Inflammatory macrophage treated with lipopolysaccharide for 4 hours (primary cell): ENCODE data around the gene TUBGCP5.

Experiments used
- DNase-seq: peaks from one replicate; pipeline ENCODE4 v3.0.0-alpha.2; 2020

The TUBGCP5 gene

GRCh38 chr15:22973987-22974386, 65.4 kb downstream of the TUBGCP5 start:
- DNase-seq = no peak

GRCh38 chr15:22973286-22973685, 66.1 kb downstream of the TUBGCP5 start:
- DNase-seq = peak; percentile 49

DNA sequence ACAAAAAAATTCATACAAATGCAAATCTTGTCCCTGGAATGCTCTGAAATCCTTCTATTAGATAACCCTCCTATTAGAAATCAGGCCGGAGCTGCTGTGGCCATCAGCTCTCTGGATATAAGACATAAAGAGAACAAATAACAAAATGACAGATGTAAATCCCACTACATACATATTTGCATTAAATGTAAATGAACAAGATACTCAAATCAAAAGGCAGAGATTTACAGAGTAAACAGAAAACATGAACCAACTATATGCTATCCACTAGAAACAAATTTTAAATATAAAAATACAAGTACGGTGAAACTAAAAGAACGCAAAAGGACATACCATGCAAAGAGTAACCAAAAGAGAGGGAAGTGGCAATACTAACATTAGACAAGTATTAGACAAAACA, 69.9 kb downstream of the TUBGCP5 start:
- DNase-seq = no peak

DNA sequence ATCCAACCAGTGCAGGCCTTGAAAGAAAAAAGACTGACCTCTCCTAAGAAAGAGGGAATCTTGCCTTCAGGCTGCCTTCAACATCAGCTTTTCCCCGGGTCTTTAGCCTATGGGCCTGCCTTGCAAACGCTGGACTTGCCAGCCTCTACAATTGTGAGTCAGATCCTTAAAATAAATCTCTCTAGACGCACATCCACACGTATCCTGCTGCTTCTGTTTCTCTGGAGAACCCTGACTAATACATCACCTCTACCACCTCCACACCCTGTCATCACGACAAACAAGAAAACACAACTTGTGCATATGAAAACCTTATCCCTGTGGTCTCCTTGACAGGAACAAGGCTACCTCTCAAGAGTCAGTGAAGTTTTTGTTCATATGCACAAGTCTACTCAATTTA, 71.0 kb downstream of the TUBGCP5 start:
- peak; percentile 75 for DNase-seq

GRCh38 chr15:22967084-22967770, 72.1 kb downstream of the TUBGCP5 start:
- DNase-seq = no peak

GRCh38 chr15:22966321-22967083, 72.9 kb downstream of the TUBGCP5 start:
- DNase-seq = no peak

GRCh38 chr15:22963641-22964040, 75.7 kb downstream of the TUBGCP5 start:
- DNase-seq = no peak

DNA sequence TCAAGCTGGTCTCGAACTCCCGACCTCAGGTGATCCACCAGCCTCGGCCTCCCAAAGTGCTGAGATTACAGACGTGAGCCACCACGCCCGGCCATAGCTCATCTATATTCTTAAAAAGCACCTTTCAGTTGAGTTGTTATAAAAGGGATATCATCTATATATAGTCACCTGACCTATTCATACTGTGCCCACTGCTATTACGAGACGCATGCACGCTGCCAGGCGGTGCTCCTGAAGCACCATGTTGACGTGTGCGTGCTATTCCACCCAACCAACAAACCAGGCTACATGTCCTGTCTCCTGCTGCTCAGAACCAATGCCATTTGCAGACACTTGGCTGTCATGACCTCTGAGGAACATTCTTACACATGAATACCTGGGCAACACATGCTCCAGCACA, 76.8 kb downstream of the TUBGCP5 start:
- no peak for DNase-seq

DNA sequence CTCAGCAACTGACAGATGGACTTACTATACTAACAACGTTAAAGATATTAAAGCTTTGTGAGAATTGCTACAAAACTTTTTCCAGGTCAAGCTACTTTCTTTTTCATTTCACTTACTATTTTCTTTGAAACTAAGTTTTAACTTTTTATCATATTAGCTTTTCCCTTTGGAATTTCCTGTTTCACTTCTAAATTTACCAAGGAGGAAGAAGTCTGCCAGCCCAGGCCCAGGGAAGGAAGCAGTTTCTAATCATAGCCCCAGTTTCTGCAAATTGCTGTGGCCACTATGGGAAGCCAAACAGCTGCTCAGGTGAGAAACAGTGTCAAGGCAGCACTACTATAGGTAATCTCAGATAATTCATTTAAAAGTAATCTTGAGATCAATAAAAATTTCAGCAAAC, 77.6 kb downstream of the TUBGCP5 start:
- peak; percentile 33 for DNase-seq

DNA sequence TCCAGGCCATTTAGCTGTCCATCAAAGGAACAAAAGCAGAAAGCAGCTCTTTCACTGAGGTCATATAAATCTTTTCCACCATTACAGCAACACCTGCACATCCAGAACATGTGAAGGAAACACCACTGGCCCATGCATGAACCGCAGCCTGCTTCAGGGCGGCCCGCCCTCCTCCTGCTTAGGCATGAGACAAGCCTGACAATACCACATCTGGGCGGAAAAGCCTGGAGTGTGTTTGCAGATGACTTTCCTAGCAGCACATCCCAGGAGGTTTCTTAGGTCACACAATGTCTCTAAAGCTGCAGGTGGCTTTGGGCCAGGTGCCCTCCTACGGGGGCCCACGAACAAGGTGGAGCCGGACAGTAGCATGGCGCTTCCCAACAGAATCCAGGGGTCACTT, 78.8 kb downstream of the TUBGCP5 start:
- no peak for DNase-seq

- no peak for DNase-seq
These were observed 79.2 kb downstream of the TUBGCP5 start for GRCh38 chr15:22960126-22960525.

GRCh38 chr15:22959321-22960101, 79.9 kb downstream of the TUBGCP5 start:
- no peak for DNase-seq

DNA sequence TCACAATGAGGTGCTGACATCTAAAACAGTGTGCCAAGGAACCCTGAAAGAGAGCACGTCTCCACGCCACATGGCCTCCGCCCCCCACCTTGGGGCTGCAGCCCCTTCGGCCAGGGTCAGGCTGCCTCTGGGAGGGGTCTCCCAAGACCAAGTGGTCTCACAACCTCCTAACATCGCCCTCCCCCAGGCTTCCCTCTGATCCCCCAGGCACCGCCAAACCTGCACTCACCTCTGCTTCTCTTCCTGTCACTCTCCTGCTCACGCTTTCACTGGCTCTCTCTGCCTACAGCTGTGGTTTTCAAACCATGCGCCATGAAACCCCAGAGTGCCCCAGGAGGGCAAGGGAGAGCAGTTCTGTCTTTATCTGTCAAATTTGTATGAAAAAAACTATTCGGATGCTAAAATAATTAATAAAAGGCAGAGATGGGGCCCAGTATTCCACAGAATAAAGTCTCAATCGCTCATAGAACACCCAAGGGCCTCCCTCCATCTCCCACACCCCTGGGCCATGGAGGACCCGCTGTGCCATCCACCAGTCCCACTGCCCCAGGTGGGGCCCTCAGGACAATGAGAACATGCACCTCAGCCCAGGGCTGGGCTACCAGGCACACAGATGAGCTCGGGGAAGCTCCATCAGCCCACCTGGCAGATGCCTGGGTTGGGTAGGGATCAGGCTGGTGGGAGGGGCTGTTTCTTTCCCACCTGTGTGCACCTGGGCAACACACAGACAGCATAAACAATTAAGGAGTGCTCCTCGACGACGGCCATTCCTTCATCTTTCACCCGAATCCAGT, 80.7 kb downstream of the TUBGCP5 start:
- DNase-seq = no peak

GRCh38 chr15:22956978-22957260, 82.5 kb downstream of the TUBGCP5 start:
- DNase-seq = peak; percentile 82

DNA sequence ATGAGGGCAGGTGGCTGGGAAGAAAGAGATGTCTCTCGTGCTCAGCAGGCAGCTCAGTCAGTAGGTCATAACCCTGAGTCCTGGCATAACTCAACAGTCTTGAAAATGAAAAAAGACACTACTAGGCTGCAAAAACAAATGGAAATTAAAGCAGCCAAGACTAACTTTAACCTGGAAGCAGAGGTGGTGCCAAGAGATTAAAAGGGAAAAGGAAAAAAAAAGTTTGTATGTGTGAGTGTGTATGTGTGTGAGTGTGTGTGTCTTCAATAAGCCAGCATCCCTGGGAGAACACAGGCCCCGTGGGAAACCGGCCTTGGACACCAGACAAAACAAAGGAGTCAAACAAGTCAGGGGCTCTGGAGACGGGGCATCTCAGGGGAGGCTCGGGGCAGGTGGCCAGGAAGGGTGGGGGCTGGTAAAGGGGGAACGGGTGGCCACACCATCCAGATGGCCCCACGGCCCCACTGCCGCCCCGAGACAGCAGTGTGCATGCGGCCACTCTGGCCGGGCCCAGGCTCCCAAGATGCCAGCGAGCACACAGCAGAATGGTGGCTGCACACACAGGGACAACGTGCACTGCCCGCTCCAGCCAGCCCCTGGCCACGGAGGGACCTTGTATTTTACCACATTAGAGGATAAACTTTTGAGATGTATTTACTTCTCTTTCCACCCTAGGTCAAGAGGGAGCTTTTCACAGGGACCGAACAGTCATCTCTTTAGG, 83.0 kb downstream of the TUBGCP5 start:
- DNase-seq = no peak

GRCh38 chr15:22955544-22956119, 83.7 kb downstream of the TUBGCP5 start:
- peak; percentile 37 for DNase-seq

GRCh38 chr15:22954798-22955543, 84.4 kb downstream of the TUBGCP5 start:
- no peak for DNase-seq

DNA sequence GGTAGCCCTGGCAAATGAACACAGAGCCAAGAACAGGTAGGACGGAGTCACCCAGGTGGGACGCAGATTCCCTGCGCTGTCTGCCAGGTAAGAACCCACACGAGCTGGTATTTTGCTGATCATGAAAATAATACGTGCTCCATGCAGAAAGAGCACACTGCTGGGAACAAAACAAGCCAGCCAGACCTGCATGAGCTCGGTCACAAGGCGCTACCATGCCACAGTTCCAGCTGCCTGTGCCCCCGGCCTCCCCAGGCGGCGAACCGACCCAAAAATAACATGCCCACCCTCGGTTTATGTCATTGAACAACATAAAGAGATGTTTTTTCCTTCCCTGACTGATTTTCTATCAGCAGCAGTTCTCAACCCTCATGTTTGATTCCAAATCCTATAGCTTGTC, 85.0 kb downstream of the TUBGCP5 start:
- DNase-seq = no peak

DNA sequence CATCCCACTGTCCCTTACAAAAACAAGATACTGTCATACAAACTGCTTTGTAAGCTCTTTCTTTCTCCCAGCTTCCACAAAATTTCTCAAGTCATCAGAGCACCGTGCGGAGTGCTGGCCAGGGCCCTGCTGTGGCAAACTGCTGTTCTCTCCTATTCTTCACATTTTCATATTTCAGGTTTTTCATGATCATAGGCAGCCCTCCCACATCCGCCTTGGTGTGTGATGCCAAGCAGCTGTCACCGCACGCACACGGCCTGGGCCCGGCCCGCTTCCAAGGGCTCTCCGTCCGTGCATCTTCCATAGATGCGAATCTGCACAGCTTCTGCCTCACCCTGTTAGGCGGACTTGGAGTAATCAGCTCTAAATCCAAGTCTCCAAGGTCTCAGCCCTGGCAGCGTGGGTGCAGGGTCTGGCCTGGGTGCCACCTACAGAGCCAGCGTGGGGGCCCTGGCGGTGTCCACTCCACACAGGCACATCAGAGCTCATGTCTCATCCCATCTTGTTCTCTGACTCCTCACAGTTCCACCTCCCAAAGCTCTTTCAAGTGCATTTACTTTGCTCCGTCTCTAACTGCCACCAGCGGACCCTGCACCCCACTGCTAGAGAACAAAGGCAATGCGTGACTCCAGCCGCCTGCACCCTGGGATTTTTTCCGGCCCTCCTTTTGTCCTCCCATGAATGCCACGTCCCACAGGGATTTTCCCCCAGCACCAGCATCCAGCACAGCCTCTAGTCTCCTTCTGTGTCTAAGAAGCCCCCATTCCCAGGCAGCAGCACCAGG, 86.4 kb downstream of the TUBGCP5 start:
- no peak for DNase-seq
